PC-3 (cell line): ENCODE measurements around the gene TSHZ2. TPM values are rescaled to one million over a fixed set of nuclear protein-coding genes. Genes with fewer than 3 reads are reported as not detected.

Experiments
- ATAC-seq: fragments of 200-7000 bp; cut with Tn5 transposase; 2 replicates; pipeline ENCODE4 v1.9.1; 2020; ENCODE audit warnings: mild to moderate bottlenecking, moderate library complexity
- BruUV-seq: library from RNA; stranded (reverse); fragments of 400-500 nt; replicated peaks from 2 replicates; lab custom pipeline; 2021; lab: Mats Ljungman, UMichigan
- CTCF ChIA-PET: fragments of 300-600 bp; sonication (Branson Sonifier 250); formaldehyde crosslinking; loops from one replicate; lab custom pipeline; 2022; ENCODE audit warnings: antibody characterized with exemption; lab: Charles Lee
- POLR2A ChIA-PET: fragments of 300-600 bp; sonication (Branson Sonifier 250); formaldehyde crosslinking; loops from one replicate; lab custom pipeline; 2022; ENCODE audit warnings: antibody characterized with exemption; ENCODE audit not compliant: unreplicated experiment; lab: Charles Lee
- DNase-seq: peaks from one replicate; pipeline ENCODE4 v3.0.0-alpha.2; 2015
- H2AFZ ChIP-seq: fragments of 300-600 bp; sonication (generic); 2 replicates; pipeline ENCODE4 v1.6.0; 2016; ENCODE audit warnings: antibody characterized with exemption, low read length
- H3F3A ChIP-seq: fragments of 300-600 bp; sonication (generic); one replicate; pipeline ENCODE4 v1.6.0; 2017; ENCODE audit warnings: antibody characterized with exemption, low read length, control low read depth, mild to moderate bottlenecking; ENCODE audit not compliant: unreplicated experiment
- H3K27ac ChIP-seq: fragments of 300-600 bp; sonication (generic); 2 replicates; pipeline ENCODE4 v1.5.1; 2016; ENCODE audit warnings: mild to moderate bottlenecking, low read length
- H3K27me3 ChIP-seq: fragments of 300-600 bp; sonication (generic); 2 replicates; pipeline ENCODE4 v1.6.1; 2016; ENCODE audit warnings: low read length, mixed read lengths
- H3K36me3 ChIP-seq: fragments of 300-600 bp; sonication (generic); 2 replicates; pipeline ENCODE4 v1.6.1; 2016; ENCODE audit warnings: low read depth, mixed run types, low read length, mixed read lengths
- H3K4me1 ChIP-seq: fragments of 300-600 bp; sonication (generic); 2 replicates; pipeline ENCODE4 v1.5.1; 2016; ENCODE audit warnings: low read length; ENCODE audit not compliant: insufficient read depth
- H3K4me2 ChIP-seq: fragments of 300-600 bp; sonication (generic); 2 replicates; pipeline ENCODE4 v1.6.0; 2016; ENCODE audit warnings: low read length
- H3K4me3 ChIP-seq: fragments of 300-600 bp; sonication (generic); 2 replicates; pipeline ENCODE4 v1.5.1; 2016; ENCODE audit warnings: mild to moderate bottlenecking, low read length, mixed read lengths
- H3K79me2 ChIP-seq: fragments of 300-600 bp; sonication (generic); 2 replicates; pipeline ENCODE4 v1.6.1; 2017; ENCODE audit warnings: low read length, mixed read lengths
- H3K9ac ChIP-seq: fragments of 300-600 bp; sonication (generic); 2 replicates; pipeline ENCODE4 v1.6.0; 2016; ENCODE audit warnings: mild to moderate bottlenecking, low read length
- H3K9me2 ChIP-seq: fragments of 300-600 bp; sonication (generic); replicated peaks from 2 replicates; pipeline ENCODE4 v1.6.1; 2016; ENCODE audit warnings: mixed run types, low read length, mixed read lengths
- H3K9me3 ChIP-seq: fragments of 300-600 bp; sonication (generic); 2 replicates; pipeline ENCODE4 v1.6.1; 2016; ENCODE audit warnings: low read length, mixed read lengths
- H4K20me1 ChIP-seq: fragments of 300-600 bp; sonication (generic); 2 replicates; pipeline ENCODE4 v1.6.1; 2016; ENCODE audit warnings: low read length, mixed read lengths
- EZH2 ChIP-seq: fragments of 300-600 bp; sonication (generic); IDR thresholded peaks from one replicate; pipeline ENCODE4 v1.6.1; 2017; ENCODE audit warnings: antibody characterized with exemption, mild to moderate bottlenecking, low read length; ENCODE audit not compliant: unreplicated experiment
- EZH2phosphoT487 ChIP-seq: fragments of 300-600 bp; sonication (generic); IDR thresholded peaks from 2 replicates; pipeline ENCODE4 v1.6.1; 2018; ENCODE audit warnings: mild to moderate bottlenecking, antibody characterized with exemption, low read length, borderline replicate concordance
- intact Hi-C: fragments of 100-400 bp; cut with micrococcal nuclease; formaldehyde crosslinking; loops from 2 replicates; pipeline ENCODE4 v1.9.0; 2023
- total RNA-seq: library from RNA; depleted of rRNA; stranded (reverse); fragments of >200 nt; gene quantifications from 2 replicates; pipeline ENCODE4 v1.2.3, GENCODE V29; 2014
- TF ChIP-seq, protein P1 (sequence below): fragments of 300-600 bp; sonication (generic); conservative IDR thresholded peaks from 2 replicates; pipeline ENCODE4 v1.5.1; 2017; ENCODE audit warnings: antibody characterized with exemption, low read depth, mild to moderate bottlenecking, low read length

Gene TSHZ2
- total RNA-seq, 1 experiment from 2014 or later = not detected

DNA sequence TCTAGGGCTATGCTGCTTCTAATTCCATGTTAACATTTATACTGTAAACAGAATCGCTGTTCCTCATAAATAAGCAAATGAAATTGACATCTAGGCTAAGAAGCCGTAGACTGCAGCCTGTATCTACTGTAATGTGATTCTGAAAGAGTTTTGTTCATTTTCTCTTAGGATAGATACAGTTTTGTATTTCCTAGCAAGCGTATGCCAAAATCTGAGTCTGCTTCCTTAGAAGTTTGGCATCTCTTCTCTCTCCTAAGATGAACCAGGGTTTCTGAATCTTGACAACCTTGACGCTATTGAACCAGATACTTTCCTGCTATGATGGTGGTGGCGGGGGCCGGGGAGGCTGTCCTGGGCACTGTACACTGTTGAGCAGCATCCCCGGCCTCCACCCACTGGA, 198.0 kb downstream of the TSHZ2 start:
- POLR2A ChIA-PET = no interaction called here
- intact Hi-C loops = no loop called here
- BruUV-seq = no TSS peak
- Histone ChIP-seq H3K9me2 (no peaks in the 10 kb centered on the region), H3K4me1 (no peaks in the 10 kb centered on the region), H3K4me3 (no peak overlapping the region), H3K27me3 (peaks cover 52% of the 10 kb centered on the region), H3K9ac (no peak overlapping the region), H3K9me3 (no peaks in the 10 kb centered on the region), H3K36me3 (no peaks in the 10 kb centered on the region), H3F3A (no peaks in the 10 kb centered on the region), H4K20me1 (no peaks in the 10 kb centered on the region), H2AFZ (no peak overlapping the region), H3K27ac (no peak overlapping the region), H3K4me2 (no peak overlapping the region), H3K79me2 (no peaks in the 10 kb centered on the region)
- DNase-seq (no peak), ATAC-seq (no peak)
- CTCF ChIA-PET = no interaction called here
- TF ChIP-seq, protein P1, sequence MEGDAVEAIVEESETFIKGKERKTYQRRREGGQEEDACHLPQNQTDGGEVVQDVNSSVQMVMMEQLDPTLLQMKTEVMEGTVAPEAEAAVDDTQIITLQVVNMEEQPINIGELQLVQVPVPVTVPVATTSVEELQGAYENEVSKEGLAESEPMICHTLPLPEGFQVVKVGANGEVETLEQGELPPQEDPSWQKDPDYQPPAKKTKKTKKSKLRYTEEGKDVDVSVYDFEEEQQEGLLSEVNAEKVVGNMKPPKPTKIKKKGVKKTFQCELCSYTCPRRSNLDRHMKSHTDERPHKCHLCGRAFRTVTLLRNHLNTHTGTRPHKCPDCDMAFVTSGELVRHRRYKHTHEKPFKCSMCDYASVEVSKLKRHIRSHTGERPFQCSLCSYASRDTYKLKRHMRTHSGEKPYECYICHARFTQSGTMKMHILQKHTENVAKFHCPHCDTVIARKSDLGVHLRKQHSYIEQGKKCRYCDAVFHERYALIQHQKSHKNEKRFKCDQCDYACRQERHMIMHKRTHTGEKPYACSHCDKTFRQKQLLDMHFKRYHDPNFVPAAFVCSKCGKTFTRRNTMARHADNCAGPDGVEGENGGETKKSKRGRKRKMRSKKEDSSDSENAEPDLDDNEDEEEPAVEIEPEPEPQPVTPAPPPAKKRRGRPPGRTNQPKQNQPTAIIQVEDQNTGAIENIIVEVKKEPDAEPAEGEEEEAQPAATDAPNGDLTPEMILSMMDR = no peak
- TF ChIP-seq EZH2phosphoT487 = no peak

DNA sequence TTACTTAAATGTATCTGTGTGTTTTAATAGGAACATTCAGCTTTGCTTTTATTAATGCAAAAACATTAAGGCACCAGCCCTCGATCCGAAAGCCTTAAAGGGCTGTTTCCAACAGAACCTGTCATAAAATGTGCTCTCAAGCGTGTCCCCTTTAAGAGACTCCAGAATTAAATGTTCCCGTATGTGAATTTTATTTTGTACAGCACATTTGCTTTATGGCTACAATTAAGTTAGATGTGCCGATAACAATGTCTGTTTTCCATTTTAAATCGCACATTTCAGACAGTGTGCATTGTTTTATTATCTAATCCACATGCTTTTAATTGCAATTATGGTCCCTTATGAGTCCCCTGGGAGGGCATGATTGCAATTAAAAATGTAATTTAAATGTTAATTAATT, 198.9 kb downstream of the TSHZ2 start:
- Histone ChIP-seq H3K36me3 (no peaks in the 10 kb centered on the region), H3K9ac (no peak overlapping the region), H3K79me2 (no peaks in the 10 kb centered on the region), H3K4me1 (no peaks in the 10 kb centered on the region), H3K9me3 (no peaks in the 10 kb centered on the region), H4K20me1 (no peaks in the 10 kb centered on the region), H3K4me3 (no peak overlapping the region), H3K27me3 (peaks cover 60% of the 10 kb centered on the region), H3K4me2 (no peak overlapping the region), H3F3A (no peaks in the 10 kb centered on the region), H3K9me2 (no peaks in the 10 kb centered on the region), H3K27ac (no peak overlapping the region), H2AFZ (no peak overlapping the region)
- TF ChIP-seq, protein P1 = no peak
- no peak for TF ChIP-seq EZH2
- ATAC-seq = no peak
- no TSS peak for BruUV-seq
- no peak for DNase-seq
- CTCF ChIA-PET = no interaction called here
- POLR2A ChIA-PET = no interaction called here
- intact Hi-C loops = no loop called here

DNA sequence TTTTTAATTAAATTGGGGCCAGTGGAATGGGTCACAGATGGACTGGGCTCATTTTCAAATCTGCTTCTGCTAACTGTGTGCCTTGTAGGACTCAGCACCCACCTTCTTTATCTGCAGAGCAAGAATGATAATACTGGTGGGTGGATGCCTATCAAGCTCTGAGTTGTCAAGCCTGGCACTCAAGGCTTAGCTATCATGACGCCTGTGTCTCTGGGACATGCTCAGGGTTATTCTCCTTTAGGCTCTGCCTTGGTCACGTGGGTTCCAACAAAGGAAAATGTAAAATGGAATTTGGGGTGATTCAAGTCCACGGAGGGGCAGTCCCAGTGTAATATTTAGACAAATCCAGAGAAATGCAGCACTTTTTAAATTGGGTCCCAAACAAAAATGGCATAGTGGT, 202.3 kb downstream of the TSHZ2 start:
- no peaks in the 10 kb centered on the region for H4K20me1 ChIP-seq
- H3K79me2 ChIP-seq = no peaks in the 10 kb centered on the region
- BruUV-seq = no TSS peak
- DNase-seq (no peak), ATAC-seq (no peak)
- POLR2A ChIA-PET = no interaction called here
- H3K9ac ChIP-seq = no peak overlapping the region
- no peak overlapping the region for H3K4me2 ChIP-seq
- TF ChIP-seq, protein P1 = no peak
- TF ChIP-seq EZH2phosphoT487 (no peak), EZH2 (no peak)
- H3K27me3 ChIP-seq = peaks cover 79% of the 10 kb centered on the region
- CTCF ChIA-PET = interaction anchor here (0.5 to 0.6 kb wide), 2 partner anchors 37 to 983 kb away, joined by 3 to 7 read pairs; partner anchors contain the start of gene ZFP64
- H3F3A ChIP-seq = no peaks in the 10 kb centered on the region
- no peak overlapping the region for H3K27ac ChIP-seq
- no peaks in the 10 kb centered on the region for H3K9me3 ChIP-seq
- no peaks in the 10 kb centered on the region for H3K9me2 ChIP-seq
- H2AFZ ChIP-seq = no peak overlapping the region
- intact Hi-C loops = no loop called here
- H3K4me3 ChIP-seq = no peak overlapping the region
- H3K36me3 ChIP-seq = no peaks in the 10 kb centered on the region
- no peaks in the 10 kb centered on the region for H3K4me1 ChIP-seq
